ENCODE results near the gene IER5L. TPM values are rescaled to one million over a fixed set of nuclear protein-coding genes. Genes with fewer than 3 reads are reported as not detected.

IER5L gene
- total and polyA plus RNA-seq, 9 of the 15 experiments (the other 6 are each of a cell fraction or from before 2014, with no cell fraction given): 0.14 to 11.9 (median 0.52) TPM

DNA sequence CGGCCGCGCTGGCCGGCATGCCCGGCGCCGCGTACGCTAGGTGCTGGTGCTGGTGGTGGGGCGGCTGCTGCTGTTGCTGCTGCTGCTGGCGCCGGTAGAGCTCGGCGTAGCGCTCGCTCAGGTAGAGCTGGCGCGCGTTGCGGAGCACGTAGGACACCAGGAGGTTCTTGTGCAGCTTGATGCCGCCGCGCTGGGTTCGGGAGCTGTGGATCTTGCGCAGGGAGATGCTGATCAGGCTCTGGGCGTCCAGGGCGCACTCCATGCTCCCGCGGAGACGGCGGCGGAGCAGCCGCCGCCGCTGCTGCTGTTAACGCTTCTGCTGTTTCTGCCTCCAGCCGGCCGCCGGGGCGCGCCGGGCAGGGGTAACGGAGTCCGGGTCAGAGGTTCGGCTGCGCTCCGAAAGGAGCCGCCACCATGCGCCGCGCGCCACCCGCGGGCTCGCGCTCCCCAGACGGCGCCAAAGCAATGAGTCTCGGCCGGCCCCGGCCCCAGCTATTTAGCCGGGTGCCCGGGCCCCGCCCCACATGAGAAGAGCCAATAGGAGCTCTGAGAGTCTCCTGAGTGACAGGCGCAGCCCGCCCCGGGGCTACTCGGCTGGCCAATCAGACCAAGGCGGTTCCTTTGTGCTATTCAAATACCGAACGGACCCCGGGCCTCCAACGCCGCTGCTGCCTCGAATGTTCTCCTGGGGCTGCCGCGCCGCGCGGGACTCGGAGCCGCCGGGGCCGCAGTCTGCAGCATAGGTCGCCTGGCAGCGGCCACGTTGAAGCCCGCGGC, at the start of gene IER5L (continued):
- TF ChIP-seq, protein P1, sequence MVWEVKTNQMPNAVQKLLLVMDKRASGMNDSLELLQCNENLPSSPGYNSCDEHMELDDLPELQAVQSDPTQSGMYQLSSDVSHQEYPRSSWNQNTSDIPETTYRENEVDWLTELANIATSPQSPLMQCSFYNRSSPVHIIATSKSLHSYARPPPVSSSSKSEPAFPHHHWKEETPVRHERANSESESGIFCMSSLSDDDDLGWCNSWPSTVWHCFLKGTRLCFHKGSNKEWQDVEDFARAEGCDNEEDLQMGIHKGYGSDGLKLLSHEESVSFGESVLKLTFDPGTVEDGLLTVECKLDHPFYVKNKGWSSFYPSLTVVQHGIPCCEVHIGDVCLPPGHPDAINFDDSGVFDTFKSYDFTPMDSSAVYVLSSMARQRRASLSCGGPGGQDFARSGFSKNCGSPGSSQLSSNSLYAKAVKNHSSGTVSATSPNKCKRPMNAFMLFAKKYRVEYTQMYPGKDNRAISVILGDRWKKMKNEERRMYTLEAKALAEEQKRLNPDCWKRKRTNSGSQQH (CRISPR knock-in tag; IDR thresholded peaks at IDR 0.05): no peak
- TF ChIP-seq ARNT (IDR thresholded peaks at IDR 0.05) (no peak), HMG20A (CRISPR knock-in tag; conservative IDR thresholded peaks at IDR 0.05) (no peak), YY1 (IDR thresholded peaks at IDR 0.05; ENCODE audit: borderline replicate concordance in 1 of 3, control insufficient read depth in 1 of 3, extremely low read depth in 1 of 3, insufficient read depth in 3 of 3, insufficient read length in 1 of 3, insufficient replicate concordance in 2 of 3, low read depth in 1 of 3, low read length in 2 of 3) (peak in 1 of 3 experiments; percentile 55), CTBP1 (IDR thresholded peaks at IDR 0.05; ENCODE audit: borderline replicate concordance) (peak; percentile 91), FOXA1 (IDR thresholded peaks at IDR 0.05; ENCODE audit: borderline replicate concordance) (no peak), HMGN3 (IDR thresholded peaks at IDR 0.05; ENCODE audit: borderline replicate concordance, extremely low read depth, insufficient read length, low read depth, low read length) (peak; percentile 45), BACH1 (tag; IDR thresholded peaks at IDR 0.05) (no peak), KLF10 (CRISPR knock-in tag; IDR thresholded peaks at IDR 0.05) (no peak), TRIM24 (IDR thresholded peaks at IDR 0.05) (no peak), ZNF778 (CRISPR knock-in tag; IDR thresholded peaks at IDR 0.05) (no peak), YBX1 (IDR thresholded peaks at IDR 0.05) (no peak), SRSF3 (IDR thresholded peaks at IDR 0.05; ENCODE audit: insufficient read depth, low read length) (no peak), STAG1 (CRISPR knock-in tag; IDR thresholded peaks at IDR 0.05; ENCODE audit: borderline replicate concordance) (no peak), CEBPB (tag; IDR thresholded peaks at IDR 0.05) (no peak), GATAD2B (IDR thresholded peaks at IDR 0.05; ENCODE audit: borderline replicate concordance) (no peak), KHSRP (IDR thresholded peaks at IDR 0.05) (no peak), SIX5 (IDR thresholded peaks at IDR 0.05; ENCODE audit: borderline replicate concordance in 1 of 2, insufficient read depth in 1 of 2, low read depth in 1 of 2, low read length in 2 of 2) (no peak), ETV6 (IDR thresholded peaks at IDR 0.05; ENCODE audit: borderline replicate concordance in 1 of 2, low read depth in 2 of 2, low read length in 1 of 2) (no peak), ETV6 (CRISPR knock-in tag; IDR thresholded peaks at IDR 0.05; ENCODE audit: borderline replicate concordance) (no peak), GATAD2A (IDR thresholded peaks at IDR 0.05) (0 out of 2 replicates have a peak, but pooled peaks have one; percentile 13), TRIM28 (IDR thresholded peaks at IDR 0.05) (no peak), ZC3H11A (IDR thresholded peaks at IDR 0.05; ENCODE audit: low read depth, low read length) (no peak)
- TF ChIP-seq, protein P2, sequence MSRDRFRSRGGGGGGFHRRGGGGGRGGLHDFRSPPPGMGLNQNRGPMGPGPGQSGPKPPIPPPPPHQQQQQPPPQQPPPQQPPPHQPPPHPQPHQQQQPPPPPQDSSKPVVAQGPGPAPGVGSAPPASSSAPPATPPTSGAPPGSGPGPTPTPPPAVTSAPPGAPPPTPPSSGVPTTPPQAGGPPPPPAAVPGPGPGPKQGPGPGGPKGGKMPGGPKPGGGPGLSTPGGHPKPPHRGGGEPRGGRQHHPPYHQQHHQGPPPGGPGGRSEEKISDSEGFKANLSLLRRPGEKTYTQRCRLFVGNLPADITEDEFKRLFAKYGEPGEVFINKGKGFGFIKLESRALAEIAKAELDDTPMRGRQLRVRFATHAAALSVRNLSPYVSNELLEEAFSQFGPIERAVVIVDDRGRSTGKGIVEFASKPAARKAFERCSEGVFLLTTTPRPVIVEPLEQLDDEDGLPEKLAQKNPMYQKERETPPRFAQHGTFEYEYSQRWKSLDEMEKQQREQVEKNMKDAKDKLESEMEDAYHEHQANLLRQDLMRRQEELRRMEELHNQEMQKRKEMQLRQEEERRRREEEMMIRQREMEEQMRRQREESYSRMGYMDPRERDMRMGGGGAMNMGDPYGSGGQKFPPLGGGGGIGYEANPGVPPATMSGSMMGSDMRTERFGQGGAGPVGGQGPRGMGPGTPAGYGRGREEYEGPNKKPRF (IDR thresholded peaks at IDR 0.05; ENCODE audit: low read depth, low read length): no peak
- TF ChIP-seq, protein P3, sequence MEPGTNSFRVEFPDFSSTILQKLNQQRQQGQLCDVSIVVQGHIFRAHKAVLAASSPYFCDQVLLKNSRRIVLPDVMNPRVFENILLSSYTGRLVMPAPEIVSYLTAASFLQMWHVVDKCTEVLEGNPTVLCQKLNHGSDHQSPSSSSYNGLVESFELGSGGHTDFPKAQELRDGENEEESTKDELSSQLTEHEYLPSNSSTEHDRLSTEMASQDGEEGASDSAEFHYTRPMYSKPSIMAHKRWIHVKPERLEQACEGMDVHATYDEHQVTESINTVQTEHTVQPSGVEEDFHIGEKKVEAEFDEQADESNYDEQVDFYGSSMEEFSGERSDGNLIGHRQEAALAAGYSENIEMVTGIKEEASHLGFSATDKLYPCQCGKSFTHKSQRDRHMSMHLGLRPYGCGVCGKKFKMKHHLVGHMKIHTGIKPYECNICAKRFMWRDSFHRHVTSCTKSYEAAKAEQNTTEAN (CRISPR knock-in tag; IDR thresholded peaks at IDR 0.05): no peak

Data from K562 (cell line).